GM21717 (cell line): ENCODE data around the gene ADAMTSL2.

Experiments
- ATAC-seq: cut with Tn5 transposase; IDR thresholded peaks from one replicate; pipeline ENCODE4 v1.9.1; 2021; ENCODE audit warnings: mild to moderate bottlenecking, moderate library complexity; ENCODE audit not compliant: unreplicated experiment

ADAMTSL2 gene

DNA sequence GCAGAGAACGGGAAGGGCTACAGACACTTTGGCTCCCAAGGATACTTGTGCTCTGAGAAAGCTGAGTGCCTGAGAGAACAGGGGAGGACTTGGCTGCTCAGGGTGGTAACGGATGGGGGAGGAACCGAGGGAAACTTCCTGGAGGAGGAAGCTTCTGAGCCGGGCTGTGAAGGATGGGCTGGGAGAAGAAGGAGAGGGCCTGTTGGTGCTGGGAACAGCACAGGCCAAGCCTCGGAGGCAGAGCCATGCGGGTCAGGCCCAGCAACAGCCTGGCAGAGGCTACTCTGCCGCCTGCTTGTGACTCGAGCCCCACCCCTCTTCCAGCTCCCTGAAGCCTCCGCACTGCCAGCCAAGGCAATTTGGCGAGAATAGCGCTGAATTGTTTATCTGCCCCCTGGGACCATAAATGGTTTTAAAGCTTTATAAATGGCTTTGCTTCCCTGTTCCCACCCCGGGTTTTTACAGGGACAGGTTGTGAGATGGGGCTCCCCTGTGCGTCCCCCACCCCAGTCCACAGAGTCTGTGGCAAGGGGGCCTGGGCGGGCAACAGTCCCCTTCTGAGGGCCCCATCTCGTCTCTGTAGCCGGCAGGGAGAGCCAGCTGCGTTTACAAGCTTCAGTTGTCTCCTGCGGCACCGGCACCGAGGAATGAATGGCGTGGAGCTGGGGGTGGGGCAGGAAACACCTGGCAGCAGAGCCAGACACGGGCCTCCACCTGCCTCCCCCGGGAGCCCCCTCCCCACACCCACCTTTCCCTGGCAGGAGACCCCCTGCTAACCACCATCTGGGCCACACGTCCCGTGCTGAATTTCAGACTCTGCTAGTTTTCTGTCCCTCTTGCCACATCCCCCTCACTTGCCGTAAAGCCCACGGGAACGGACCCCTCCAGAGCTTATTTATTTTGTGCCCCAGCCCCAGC, 50.3 kb downstream of the ADAMTSL2 start:
- ATAC-seq: no peak

GRCh38 chr9:133585481-133586351, 51.2 kb downstream of the ADAMTSL2 start:
- no peak for ATAC-seq

DNA sequence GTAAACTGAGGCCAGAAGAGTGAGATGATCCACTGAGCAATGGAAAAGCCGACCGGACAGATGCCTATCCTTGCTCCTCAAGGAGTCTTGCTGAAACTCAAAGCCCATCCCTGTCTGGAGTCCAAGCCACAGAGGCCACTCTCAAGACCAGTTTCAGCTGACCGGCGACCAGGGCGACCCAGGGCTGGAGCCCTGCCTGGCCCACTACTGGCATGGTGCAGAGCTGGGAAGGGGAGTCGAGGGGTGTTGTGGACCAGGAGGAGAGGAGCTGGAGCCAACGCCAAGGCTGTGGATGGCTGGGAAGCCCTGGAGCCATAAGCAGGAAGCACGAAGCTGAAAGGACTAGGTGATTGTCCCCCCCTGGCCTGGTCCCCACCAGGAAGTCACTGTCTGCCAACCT, 52.5 kb downstream of the ADAMTSL2 start:
- no peak for ATAC-seq

DNA sequence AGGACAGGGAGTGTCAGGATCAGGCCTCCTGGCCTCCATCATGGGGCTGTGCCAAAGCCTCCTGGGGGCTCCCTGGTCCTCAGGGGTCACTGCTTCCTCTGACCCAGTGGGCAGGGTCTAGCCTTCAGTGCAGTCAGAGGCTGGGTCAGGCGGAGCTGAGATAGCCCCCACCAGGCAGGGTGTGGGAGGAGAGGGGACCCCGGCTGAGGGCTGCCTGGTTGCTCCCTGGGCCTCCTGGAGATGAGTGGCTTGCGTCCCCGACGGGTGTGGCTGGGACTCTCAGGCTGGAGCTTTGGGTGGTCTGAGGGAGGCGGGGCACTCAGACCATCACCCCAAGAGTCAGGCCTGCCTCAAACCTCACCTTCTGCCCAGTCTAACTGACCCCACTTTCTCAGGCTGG, 53.0 kb downstream of the ADAMTSL2 start:
- no peak for ATAC-seq

DNA sequence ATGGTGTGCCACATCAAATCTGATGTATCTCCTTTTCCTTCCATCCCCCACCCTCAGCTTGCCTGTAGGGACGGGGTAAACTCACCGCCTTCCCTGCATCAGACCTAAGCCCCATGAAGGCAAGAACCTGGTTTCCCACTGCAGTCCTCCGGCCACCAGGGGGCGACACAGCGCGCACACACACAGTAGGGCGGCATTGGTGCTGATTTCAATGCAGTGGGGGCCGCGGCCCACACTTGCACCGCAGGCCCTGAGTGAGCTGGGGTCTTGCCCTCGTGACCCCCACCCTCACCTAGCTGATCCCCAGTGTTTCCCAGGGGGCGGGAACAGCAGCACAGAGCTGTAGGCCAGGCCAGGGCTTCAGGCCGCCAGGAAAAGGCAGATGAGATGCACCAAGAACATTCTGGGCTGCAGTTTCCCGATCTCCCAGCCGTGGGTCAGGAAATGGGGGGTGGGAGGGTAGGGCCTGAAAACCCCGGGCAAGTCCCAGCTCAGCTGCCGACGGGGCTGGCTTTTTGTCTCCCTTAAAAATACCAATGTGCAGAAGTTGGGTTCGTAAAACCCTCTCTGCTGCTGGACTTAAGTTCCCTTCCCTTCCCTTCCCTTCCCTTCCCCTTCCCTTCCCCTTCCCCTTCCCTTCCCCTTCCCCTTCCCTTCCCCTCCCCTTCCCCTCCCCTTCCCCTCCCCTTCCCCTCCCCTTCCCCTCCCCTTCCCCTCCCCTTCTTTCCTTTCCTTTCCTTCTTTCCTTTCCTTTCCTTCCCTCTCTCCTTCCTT, 55.1 kb downstream of the ADAMTSL2 start:
- no peak for ATAC-seq

DNA sequence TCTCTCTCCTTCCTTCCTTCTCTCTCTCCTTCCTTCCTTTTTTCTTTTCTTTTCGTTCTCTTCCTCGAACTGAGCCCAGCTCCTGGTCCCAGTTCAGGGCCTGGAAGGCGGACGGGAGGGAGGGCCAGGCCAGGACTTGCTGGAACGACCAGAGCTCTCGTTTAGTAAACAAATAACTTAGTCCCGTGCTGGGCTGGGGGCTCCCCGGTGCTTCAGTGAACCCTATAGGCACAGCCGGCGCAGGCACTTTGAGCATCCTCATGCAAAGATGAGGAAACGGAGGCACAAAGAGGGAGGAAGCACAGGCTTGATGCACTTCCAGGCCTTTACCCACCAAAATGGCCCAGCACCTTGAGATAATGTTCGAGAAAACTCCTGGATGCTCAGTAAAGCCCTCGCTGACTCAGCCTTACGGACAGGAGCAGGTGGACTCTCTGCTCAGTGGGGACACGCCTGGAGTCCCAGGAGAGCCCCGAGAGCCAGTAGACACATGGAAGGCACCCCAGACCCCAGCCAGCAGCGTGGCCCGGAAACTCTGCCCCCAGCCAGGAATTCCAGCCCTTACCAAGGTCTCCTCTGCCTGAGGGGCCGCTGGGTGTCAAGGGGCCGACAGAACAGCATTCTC, 55.8 kb downstream of the ADAMTSL2 start:
- ATAC-seq: no peak

DNA sequence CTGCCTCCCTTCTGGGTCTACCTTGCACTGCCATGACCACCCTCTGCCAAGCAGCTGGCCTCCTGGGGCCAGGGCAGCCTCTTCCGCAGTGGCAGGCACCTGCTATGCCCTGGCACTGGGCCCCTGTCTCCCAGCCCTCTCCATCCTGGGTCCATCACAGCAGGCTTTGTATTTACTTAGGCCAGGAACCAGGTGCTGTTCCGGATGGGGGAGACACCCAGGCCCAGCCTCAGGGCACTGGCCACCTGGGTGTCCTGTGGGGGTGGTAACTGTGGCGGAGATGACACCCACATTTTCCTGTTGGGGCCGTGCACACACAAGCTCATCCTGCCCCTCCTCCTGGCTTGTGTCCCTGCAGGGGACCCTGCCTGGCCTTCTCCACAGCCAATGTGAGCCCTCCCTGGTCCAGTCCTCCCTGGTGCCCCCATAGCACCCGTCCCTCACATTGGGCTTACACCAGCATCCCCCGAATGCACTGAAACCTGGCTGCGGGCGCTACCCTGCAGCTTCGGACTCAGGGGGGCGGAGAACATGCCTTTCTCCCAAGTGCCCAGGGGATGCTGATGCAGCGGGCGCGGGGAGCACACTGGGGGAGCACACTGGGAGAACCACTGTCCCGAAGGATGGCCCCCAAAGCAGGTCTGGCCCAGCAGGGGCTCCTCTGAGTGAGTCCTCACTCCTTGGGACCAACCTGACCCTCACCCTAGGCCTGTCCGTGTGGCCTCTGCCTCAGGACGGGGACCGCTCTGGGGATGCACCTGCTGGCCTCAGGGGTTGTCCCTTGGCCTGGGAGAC, 56.8 kb downstream of the ADAMTSL2 start:
- ATAC-seq: no peak

DNA sequence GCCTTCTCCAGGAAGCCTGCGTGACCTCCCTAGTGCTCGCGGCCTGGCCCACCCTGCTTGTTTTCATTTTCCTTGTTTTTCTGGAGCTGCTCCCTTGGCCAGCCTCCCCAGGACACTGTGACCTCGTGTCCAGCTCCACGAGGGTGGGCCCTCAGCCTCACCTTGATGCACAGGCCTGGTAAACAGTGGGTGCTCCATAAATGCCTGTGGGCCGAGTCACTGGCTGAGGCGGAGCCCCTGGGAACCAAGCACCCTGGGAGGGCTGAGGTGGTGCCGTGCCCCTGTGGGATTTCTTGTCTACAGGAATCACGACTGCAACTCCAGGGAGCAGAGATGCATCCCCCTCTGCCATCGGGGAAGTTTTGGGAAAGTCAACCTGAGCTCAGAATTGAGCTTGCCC, 57.5 kb downstream of the ADAMTSL2 start:
- ATAC-seq: no peak

- no peak for ATAC-seq
These were observed 58.4 kb downstream of the ADAMTSL2 start for GRCh38 chr9:133592731-133593409.

DNA sequence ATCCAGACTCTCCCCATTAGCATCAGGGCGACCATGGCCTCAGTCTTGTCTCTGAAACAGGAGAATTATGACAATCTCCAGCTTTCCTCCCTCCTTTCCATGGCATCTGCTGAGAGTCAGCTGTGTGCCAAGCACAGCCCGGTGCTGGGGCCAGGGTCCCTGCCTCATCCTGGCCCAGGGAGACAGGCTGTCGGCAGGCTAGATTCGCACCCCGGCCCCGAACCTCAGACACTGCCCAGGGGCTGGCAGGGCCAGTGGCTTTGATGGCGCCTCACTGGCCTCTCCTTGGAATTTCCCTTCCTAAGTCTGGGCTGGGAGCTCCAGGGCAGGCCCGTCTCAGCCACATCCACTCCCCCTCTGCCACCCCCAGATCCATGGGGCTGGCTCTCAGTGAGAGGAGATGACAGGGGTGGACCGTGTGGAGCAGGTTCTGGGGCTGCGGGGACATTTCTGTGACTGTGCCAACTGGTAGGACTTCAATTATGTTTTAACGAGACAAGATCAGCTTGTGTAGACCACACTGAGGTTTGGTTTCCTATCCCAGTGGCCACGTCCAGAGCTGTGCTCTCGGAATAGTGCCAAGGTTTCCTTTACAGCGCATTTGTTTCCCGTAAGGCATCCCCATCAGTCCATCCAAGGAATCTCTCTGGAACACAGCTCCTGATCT, 59.2 kb downstream of the ADAMTSL2 start:
- no peak for ATAC-seq

DNA sequence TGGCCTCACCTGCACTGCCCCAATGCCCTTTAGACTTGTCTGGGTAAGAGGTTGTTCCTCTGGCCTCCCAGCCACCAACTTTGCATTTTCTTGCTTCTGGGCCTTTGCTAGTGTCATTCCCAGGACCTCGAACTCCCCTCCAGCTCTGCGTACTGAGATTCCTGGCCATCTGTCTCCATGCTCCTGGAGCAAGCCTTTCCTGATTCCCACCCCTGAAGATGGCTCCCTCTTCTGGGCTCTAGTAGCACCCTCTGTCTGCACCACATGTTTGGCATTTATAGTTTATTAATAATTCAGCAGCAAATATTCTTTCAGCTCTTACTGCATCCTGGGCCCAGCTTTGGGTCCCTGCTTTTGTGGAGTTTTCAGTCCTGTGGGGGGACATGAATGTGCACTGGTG, 59.8 kb downstream of the ADAMTSL2 start:
- no peak for ATAC-seq

DNA sequence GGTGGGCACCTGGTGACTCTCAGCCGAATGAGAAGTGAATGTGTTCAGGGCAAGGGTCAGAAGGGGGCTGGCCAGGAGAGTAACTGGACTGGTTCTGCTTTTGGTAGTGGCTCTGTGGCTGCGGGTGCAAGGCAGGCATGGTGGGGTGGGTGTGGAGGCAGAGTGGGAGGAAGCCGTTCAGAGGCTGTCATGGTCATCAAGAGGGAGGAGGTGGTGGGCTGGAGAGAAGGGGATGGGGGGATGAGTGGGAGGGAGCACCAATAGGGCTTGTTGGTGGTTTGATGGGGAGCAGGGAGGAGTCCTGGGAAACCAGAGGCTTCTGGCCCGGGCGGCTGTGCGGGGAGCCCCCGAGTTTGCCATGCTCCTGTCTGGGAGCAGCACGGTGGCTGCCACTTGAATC, 61.4 kb downstream of the ADAMTSL2 start:
- ATAC-seq: no peak

DNA sequence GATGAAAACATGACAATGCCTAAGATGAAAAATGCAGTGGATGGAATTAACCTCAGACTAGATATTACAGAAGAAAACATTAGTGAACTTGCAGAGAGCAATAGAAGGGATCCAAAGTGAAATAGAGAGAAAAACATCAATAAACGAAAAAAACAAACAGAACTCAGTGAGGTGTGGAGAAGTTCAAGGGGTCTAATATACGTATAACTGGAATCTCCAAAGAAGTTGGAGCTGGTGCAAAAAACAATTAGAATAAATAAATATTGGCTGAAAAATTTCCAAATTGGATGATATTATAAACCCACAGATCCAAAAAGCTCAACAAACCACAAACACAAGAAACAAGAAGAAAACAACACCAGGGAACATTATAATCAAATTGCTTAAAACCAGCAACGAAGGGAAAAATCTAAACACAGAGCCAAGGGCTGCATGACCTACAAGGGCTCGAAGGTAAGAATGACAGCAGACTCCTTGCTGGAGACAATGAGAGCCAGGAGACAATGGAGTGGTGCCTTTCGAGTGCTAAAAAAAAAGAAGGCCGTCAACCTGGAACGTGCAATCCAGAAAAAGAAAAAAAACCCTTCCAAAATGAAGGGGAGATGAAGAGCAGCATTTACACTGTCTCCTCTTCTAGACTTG, 62.9 kb downstream of the ADAMTSL2 start:
- ATAC-seq: no peak

DNA sequence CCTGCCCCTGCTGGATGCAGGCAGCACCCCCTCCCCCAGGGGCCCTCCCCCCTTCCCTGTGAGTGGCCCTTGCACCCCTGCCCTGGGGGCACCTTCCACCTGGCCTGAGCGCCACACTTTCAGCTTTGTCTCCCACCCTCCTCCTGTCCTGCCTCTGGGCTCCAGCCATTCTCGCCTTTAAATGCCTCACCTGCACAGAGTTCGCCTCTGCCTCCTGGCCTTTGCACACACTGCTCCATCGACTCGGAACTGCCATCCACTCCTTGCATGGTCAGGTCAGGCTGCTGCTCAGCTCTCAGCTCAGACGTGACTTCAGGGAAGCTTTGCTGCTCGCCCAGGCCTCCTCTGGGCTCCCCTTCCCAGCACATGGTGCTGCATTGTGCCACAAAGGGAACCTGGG, 64.5 kb downstream of the ADAMTSL2 start:
- ATAC-seq: no peak

- ATAC-seq: no peak
These were observed 65.1 kb downstream of the ADAMTSL2 start for GRCh38 chr9:133599470-133600173.

- ATAC-seq: no peak
These were observed 66.2 kb downstream of the ADAMTSL2 start for GRCh38 chr9:133600739-133601138.

DNA sequence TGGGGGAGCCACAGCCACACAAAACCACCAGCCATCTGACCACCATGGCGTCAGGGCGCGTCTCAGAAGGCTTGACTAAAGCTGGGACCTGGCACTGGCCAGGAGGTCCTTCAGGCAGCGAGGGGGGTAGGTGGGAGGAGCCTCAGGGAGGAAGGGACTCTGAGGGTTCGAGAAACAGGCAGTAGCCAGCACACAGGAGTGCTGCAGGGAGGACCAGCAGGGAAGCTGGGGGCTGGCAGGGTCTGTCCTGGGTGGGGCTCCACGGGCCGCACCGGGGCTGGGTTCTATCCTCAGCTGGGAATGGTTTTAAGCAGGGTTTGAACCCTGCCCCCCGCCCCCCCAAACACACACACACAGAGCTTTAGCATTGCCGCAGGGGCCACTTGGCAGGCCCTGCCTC, 67.2 kb downstream of the ADAMTSL2 start:
- no peak for ATAC-seq

DNA sequence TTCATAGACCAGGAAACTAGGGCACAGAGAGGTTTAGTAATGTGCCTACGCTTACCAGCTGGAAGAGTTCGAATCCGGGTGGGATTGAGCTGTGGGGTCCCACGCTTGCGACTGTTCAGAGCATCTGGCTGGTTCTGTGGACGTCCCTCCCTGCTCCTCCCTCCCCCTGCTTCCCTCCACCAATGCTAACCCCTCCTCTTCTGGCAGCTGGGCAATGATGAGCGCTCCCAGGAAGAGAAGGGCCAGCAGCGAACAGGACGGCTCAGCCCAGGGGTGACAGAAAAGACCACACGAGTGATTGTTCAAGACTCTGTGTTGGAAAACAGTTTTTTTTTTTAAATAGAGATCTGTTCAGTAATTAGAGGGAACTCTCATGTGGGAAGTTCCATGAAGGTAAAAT, 67.8 kb downstream of the ADAMTSL2 start:
- no peak for ATAC-seq
